Keratinocyte (primary cell): ENCODE results near the gene RERE. TPM values are rescaled to one million over a fixed set of nuclear protein-coding genes. Genes with fewer than 3 reads are reported as not detected.

ENCODE experiments used
- DNase-seq: peaks from one replicate; pipeline ENCODE4 v3.0.0-alpha.2; 2011; ENCODE audit warnings: low read depth, missing footprints, low spot score
- FAIRE-seq: peaks from 2 replicates; lab custom pipeline; 2011; peaks lifted over from hg19 to GRCh38; lab: Jason Lieb, UNC
- H2AFZ ChIP-seq: 2 replicates; pipeline ENCODE4 v1.6.0; 2012; ENCODE audit warnings: low read length, control low read depth, inconsistent platforms; ENCODE audit not compliant: control insufficient read depth
- H3K27ac ChIP-seq: 2 replicates; pipeline ENCODE4 v1.5.1; 2011; ENCODE audit warnings: low read length; ENCODE audit not compliant: control insufficient read depth, insufficient read depth
- H3K27me3 ChIP-seq: 3 replicates; pipeline ENCODE4 v1.6.0; 2011; ENCODE audit warnings: low read length; ENCODE audit not compliant: control insufficient read depth, insufficient read depth; ENCODE audit errors: extremely low read depth
- H3K36me3 ChIP-seq, 2 experiments: 2 replicates in 1 of 2; 3 replicates in 1 of 2; pipeline ENCODE4 v1.5.1; 2011; ENCODE audit warnings: low read length in 2 of 2, mild to moderate bottlenecking in 1 of 2; ENCODE audit not compliant: control insufficient read depth in 2 of 2, insufficient read depth in 2 of 2; ENCODE audit errors: extremely low read depth in 1 of 2
- H3K4me1 ChIP-seq: 3 replicates; pipeline ENCODE4 v1.5.1; 2011; ENCODE audit warnings: low read length; ENCODE audit not compliant: control insufficient read depth, insufficient read depth; ENCODE audit errors: extremely low read depth
- H3K4me2 ChIP-seq: 3 replicates; pipeline ENCODE4 v1.6.0; 2011; ENCODE audit warnings: low read depth, low read length; ENCODE audit not compliant: control insufficient read depth, insufficient read depth; ENCODE audit errors: extremely low read depth
- H3K4me3 ChIP-seq, 3 experiments: fragments of 200-600 bp in 1 of 3; sonication (generic) in 1 of 3; 2 replicates in 2 of 3; 3 replicates in 1 of 3; pipeline ENCODE4 v1.5.1; 2011 to 2016; ENCODE audit warnings: low read length in 3 of 3, mild to moderate bottlenecking in 3 of 3, control low read depth in 2 of 3, inconsistent platforms in 1 of 3, low read depth in 1 of 3, mixed read lengths in 1 of 3, mixed run types in 1 of 3, moderate library complexity in 1 of 3; ENCODE audit not compliant: control insufficient read depth in 2 of 3, insufficient read depth in 2 of 3; ENCODE audit errors: extremely low read depth in 1 of 3
- H3K79me2 ChIP-seq: 2 replicates; pipeline ENCODE4 v1.6.0; 2012; ENCODE audit warnings: low read length; ENCODE audit not compliant: control insufficient read depth, insufficient read depth
- H3K9ac ChIP-seq: 3 replicates; pipeline ENCODE4 v1.6.0; 2011; ENCODE audit warnings: low read length; ENCODE audit not compliant: control insufficient read depth, insufficient read depth; ENCODE audit errors: extremely low read depth
- H3K9me1 ChIP-seq: 3 replicates; pipeline ENCODE4 v1.6.0; 2011; ENCODE audit warnings: low read length; ENCODE audit not compliant: control insufficient read depth, insufficient read depth; ENCODE audit errors: extremely low read depth
- H3K9me3 ChIP-seq: 2 replicates; pipeline ENCODE4 v1.5.1; 2012; ENCODE audit warnings: low read depth, low read length; ENCODE audit not compliant: control insufficient read depth
- H4K20me1 ChIP-seq: 3 replicates; pipeline ENCODE4 v1.6.0; 2011; ENCODE audit warnings: low read length; ENCODE audit not compliant: control insufficient read depth, insufficient read depth; ENCODE audit errors: extremely low read depth
- CTCF ChIP-seq, 3 experiments: IDR thresholded peaks in 1 of 3; conservative IDR thresholded peaks in 1 of 3; optimal IDR thresholded peaks in 1 of 3; 2 replicates in 2 of 3; 3 replicates in 1 of 3; pipeline versions ENCODE3 to v1.5.1; 2011; ENCODE audit warnings: low read length in 3 of 3, mild to moderate bottlenecking in 3 of 3, moderate library complexity in 2 of 3, control low read depth in 1 of 3, inconsistent platforms in 1 of 3; ENCODE audit not compliant: insufficient read depth in 2 of 3; ENCODE audit errors: extremely low read depth in 1 of 3
- EZH2 ChIP-seq: IDR thresholded peaks from one replicate; pipeline ENCODE4 v1.6.1; 2012; ENCODE audit warnings: inconsistent platforms, mild to moderate bottlenecking, low read length, moderate library complexity
- dilution Hi-C: fragments of 300-500 bp; cut with MboI; formaldehyde crosslinking; loops from one replicate; pipeline ENCODE4 v1.7.0; 2020; ENCODE audit warnings: low sequenced_read_pairs; ENCODE audit not compliant: extremely low pct_ligation_motif_present
- polyA plus RNA-seq, 5 experiments: library from polyadenylated mRNA; depleted of rRNA in 3 of 5; stranded (reverse) in 3 of 5; stranded (forward) in 1 of 5; unstranded in 1 of 5; fragments of >200 nt; gene quantifications; 1 replicate in 1 of 5; 2 replicates in 3 of 5; 3 replicates in 1 of 5; pipeline versions ENCODE4 v1.2.1 to v1.2.3, GENCODE V29; 2011 to 2012; ENCODE audit warnings: missing spikeins in 2 of 5, low read depth in 1 of 5, low replicate concordance in 1 of 5

RERE gene
- polyA plus RNA-seq, 1 donor (not counting 4 experiments of a cell fraction or from before 2014, with no cell fraction given) = 3.8 TPM

- no peak for FAIRE-seq
- Histone ChIP-seq H3K9me1 (no peaks in the 10 kb centered on the region), H4K20me1 (no peaks in the 10 kb centered on the region), H3K79me2 (peaks cover 5% of the 10 kb centered on the region), H3K27me3 (no peaks in the 10 kb centered on the region), H3K4me1 (peaks cover 8% of the 10 kb centered on the region), H3K4me3 (no peak overlapping the region), H3K9ac (no peak overlapping the region), H2AFZ (no peak overlapping the region), H3K4me2 (no peak overlapping the region), H3K36me3 (no peaks in the 10 kb centered on the region), H3K27ac (no peak overlapping the region), H3K9me3 (no peaks in the 10 kb centered on the region)
- DNase-seq = no peak
- TF ChIP-seq CTCF (optimal IDR thresholded peaks at IDR 0.05 in 1 of 3, IDR thresholded peaks at IDR 0.05 in 1 of 3, conservative IDR thresholded peaks at IDR 0.05 in 1 of 3; ENCODE audit: extremely low read depth in 1 of 3, insufficient read depth in 2 of 3, low read length in 3 of 3) = no peak
- TF ChIP-seq EZH2 = no peak
- dilution Hi-C loops = no loop called here
These were observed 304.9 kb downstream of the RERE start for GRCh38 chr1:8512504-8512903.

GRCh38 chr1:8510041-8510823 is 307.2 kb downstream of the RERE start:
- Histone ChIP-seq H2AFZ (peak overlapping the region; percentile 25), H3K4me2 (peak overlapping the region; percentile 67), H3K9me3 (no peaks in the 10 kb centered on the region), H3K9me1 (no peaks in the 10 kb centered on the region), H3K4me1 (peaks cover 8% of the 10 kb centered on the region), H3K9ac (no peak overlapping the region), H3K27ac (no peak overlapping the region), H3K4me3 (peak overlapping the region in 1 of 3 experiments; percentile 5), H4K20me1 (no peaks in the 10 kb centered on the region), H3K27me3 (no peaks in the 10 kb centered on the region), H3K36me3 (peaks cover 0 to 1% of the 10 kb centered on the region in 2 experiments), H3K79me2 (peaks cover 2% of the 10 kb centered on the region)
- dilution Hi-C loops = no loop called here
- no peak for TF ChIP-seq EZH2
- TF ChIP-seq CTCF (optimal IDR thresholded peaks at IDR 0.05 in 1 of 3, IDR thresholded peaks at IDR 0.05 in 1 of 3, conservative IDR thresholded peaks at IDR 0.05 in 1 of 3; ENCODE audit: extremely low read depth in 1 of 3, insufficient read depth in 2 of 3, low read length in 3 of 3) = no peak
- no peak for DNase-seq
- FAIRE-seq = peak; percentile 49
